ENCODE results near the gene SH3RF3.

The SH3RF3 gene

DNA sequence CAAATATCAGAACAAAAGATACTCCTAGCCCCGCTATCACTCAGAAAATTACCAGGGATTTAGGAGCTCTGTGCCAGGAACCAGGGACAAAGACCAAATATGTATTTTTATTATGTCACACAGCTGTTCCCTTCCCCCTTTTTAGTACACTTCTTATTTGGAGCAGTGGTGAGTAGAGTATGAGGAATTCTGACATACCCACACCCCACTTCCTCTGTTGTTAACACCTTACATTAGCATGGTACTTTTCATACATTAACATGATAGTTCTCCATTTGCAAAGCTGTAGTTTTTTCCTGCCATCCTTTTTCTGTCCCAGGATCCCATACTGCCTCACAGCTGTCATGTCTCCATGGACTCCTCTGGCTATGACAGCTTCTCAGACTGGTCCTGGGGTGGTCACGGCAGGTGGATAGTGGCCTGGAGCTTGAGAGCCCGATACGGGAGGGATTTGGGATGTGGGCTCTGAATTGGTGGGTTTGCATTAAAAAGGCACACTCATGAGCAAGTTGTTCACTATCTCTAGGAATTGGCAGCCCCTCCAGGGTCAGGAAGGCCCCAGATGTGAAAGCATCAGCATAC, 100.2 kb downstream of the SH3RF3 start:
- no peak overlapping the region for H3K4me3 ChIP-seq (replicated peaks; ENCODE audit: low read depth, low read length)
- no peak for DNase-seq (ENCODE audit: low read depth)
- TF ChIP-seq, protein P1, sequence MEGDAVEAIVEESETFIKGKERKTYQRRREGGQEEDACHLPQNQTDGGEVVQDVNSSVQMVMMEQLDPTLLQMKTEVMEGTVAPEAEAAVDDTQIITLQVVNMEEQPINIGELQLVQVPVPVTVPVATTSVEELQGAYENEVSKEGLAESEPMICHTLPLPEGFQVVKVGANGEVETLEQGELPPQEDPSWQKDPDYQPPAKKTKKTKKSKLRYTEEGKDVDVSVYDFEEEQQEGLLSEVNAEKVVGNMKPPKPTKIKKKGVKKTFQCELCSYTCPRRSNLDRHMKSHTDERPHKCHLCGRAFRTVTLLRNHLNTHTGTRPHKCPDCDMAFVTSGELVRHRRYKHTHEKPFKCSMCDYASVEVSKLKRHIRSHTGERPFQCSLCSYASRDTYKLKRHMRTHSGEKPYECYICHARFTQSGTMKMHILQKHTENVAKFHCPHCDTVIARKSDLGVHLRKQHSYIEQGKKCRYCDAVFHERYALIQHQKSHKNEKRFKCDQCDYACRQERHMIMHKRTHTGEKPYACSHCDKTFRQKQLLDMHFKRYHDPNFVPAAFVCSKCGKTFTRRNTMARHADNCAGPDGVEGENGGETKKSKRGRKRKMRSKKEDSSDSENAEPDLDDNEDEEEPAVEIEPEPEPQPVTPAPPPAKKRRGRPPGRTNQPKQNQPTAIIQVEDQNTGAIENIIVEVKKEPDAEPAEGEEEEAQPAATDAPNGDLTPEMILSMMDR (IDR thresholded peaks at IDR 0.05; ENCODE audit: low read length, missing control alignments), result no peak

DNA sequence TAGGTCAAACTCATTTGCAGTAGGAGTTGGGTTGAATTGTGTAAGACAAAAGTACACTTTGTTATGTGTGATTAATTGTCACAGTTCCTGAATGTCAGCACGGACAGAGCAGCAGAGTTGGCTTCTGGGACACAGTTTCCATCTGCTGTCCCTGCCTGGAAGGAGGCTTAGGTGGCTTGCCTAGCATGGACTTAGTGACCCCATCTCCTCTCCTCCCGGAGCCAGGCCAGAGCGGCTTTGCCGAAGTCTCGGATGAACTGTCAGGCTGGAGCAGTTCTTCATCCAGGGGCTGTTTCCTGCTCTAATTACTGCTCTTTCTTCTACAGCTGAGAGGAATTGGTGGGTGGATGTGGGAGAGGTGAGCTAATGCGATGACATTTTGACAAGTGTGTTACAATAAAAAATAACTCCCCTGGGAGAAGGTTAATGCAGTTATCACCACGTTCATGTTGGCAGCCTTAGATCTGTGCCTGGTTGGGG, 102.0 kb downstream of the SH3RF3 start:
- DNase-seq (ENCODE audit: low read depth), result no peak
- TF ChIP-seq, protein P1 (IDR thresholded peaks at IDR 0.05; ENCODE audit: low read length, missing control alignments), result no peak
- no peak overlapping the region for H3K4me3 ChIP-seq (replicated peaks; ENCODE audit: low read depth, low read length)

DNA sequence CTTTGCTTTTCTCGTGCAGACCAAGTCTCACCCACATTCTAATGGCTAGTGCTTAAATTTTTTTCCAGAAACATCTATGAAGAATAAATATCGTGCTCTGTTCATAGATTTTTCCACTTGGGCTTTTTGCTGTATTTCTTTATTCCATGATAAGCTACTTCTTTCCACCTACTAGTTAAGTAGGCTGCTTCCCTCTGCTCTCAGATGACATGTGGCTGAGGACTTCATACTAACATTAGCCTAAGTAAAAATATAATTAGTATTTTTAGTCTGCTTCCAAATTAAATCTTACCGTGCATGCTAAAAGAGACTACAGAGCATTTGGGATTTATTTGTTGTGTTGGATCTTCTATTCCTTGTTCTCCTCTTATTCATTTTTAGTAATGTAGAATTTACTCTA, 102.4 kb downstream of the SH3RF3 start:
- no peak for DNase-seq (ENCODE audit: low read depth)
- no peak overlapping the region for H3K4me3 ChIP-seq (replicated peaks; ENCODE audit: low read depth, low read length)
- TF ChIP-seq, protein P1 (IDR thresholded peaks at IDR 0.05; ENCODE audit: low read length, missing control alignments), result no peak

DNA sequence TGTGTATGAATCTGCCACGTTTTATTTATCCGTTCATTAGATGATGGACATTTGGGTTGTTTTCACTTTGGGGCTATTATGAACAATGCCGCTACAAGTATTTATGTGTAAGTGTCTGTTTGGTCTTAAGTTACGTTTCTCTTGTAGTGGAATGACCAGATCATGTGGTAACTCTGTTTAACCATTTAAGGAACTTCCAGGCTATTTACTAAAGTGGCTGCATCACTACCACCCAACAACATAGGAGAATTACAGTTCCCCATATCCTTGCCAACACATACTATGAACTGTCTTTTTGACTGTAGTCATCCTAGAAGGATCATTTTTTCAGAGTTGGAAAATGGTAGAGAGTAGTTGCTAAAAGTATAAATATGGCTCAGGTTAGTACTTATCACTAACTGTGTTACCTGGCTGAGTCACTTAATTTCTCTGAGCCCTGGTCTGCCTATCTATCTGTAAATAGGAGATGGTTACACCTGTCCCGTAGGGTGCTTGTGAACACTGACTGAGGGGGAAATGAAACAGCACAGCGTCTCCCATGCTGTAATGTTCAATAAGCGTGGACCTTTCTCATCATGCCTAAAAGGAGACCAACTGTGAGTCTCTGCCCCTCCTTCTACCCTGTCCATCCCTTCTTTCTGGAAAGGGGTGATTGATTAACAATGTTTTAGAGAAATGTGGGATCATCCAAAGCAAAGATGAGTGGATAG, 103.1 kb downstream of the SH3RF3 start:
- no peak for DNase-seq (ENCODE audit: low read depth)
- no peak overlapping the region for H3K4me3 ChIP-seq (replicated peaks; ENCODE audit: low read depth, low read length)
- TF ChIP-seq, protein P1 (IDR thresholded peaks at IDR 0.05; ENCODE audit: low read length, missing control alignments), result no peak

DNA sequence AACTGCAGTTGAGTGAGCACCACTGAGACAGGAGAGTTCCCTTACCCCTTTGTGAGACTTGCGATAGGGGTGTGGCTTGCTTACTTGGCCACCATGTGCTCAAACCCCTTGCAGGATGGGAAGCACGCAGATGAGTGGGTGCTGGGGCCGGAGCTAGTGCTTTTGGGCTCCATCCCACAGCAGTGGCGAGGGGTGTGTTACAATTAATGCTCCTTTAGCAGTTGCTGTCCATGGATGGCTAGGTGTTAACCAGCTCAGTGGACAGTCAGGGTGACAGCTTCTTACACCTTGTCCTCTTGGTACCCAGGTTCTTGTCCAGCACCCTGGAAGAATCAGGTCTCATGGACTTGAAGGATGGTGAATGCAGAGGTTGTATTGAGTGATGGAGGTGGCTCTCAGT, 103.9 kb downstream of the SH3RF3 start:
- H3K4me3 ChIP-seq (replicated peaks; ENCODE audit: low read depth, low read length), result no peak overlapping the region
- TF ChIP-seq, protein P1 (IDR thresholded peaks at IDR 0.05; ENCODE audit: low read length, missing control alignments), result no peak
- no peak for DNase-seq (ENCODE audit: low read depth)

DNA sequence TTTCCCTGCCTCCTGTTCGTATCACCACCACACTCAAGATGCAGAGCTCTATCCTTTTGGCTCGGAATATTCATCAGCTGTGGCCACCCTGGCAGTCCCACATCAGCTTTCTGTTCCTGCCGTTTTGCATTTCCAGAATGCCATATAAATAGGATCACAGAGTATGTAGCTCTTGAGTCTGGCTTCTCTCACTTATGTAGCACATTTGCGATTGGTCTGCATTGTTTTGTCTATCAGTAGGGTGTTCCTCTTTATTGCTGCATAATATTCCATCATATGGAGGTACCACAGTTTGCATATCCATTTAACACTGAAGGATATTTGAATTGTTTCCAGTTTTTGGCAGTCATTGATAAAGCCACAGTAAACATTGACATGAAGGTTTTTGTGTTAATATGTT, 104.6 kb downstream of the SH3RF3 start:
- TF ChIP-seq, protein P1 (IDR thresholded peaks at IDR 0.05; ENCODE audit: low read length, missing control alignments), result no peak
- no peak for DNase-seq (ENCODE audit: low read depth)
- H3K4me3 ChIP-seq (replicated peaks; ENCODE audit: low read depth, low read length), result no peak overlapping the region

DNA sequence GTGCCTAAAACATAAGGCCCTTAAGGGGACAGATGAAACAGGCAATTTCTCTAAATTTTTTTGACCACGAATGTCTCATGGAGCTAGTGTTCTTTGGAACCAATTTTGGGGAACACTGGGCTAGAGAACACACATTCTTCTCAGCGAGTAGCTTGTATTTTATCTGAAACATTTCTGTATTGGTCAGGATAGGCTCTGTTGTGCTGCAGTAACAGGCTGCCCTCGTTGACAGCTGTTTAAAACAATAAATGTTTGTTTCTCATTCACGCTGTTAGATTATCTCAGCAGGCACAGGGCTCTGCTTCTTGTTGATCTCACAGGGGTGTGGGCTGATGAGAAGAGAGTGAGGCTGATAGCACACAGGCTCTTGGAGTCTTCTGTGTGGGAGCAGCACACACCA, 105.3 kb downstream of the SH3RF3 start:
- TF ChIP-seq, protein P1 (IDR thresholded peaks at IDR 0.05; ENCODE audit: low read length, missing control alignments), result no peak
- no peak for DNase-seq (ENCODE audit: low read depth)
- H3K4me3 ChIP-seq (replicated peaks; ENCODE audit: low read depth, low read length), result no peak overlapping the region
